ENCODE measurements around the gene OR52M1.

DNA sequence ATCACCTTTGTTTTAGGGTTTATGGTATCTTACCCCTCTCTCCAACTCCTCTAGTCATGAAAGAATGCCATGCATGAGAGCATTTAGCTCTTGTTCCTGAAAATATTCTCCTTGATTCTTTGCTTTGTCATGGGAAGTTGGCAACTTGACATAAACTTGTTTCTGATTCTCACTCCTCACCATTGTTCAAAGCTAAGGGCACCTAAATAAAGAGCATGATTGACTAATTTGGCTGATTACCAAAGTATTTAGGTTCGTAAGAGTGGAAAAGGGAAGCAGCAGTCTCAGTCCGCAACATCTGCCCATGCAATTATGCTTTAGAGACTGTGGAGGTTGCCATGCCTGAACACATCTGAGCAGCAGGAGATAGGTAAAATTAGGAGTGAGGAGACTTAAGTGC lies 36.1 kb upstream of the OR52M1 start:
- TF ChIP-seq TCF7L2 (IDR thresholded peaks at IDR 0.05; ENCODE audit: borderline replicate concordance, extremely low read depth, insufficient read depth, insufficient read length) (no peak), EZH2 (IDR thresholded peaks at IDR 0.05) (no peak), CTCF (IDR thresholded peaks at IDR 0.05 in 2 of 3, conservative IDR thresholded peaks at IDR 0.05 in 1 of 3; ENCODE audit: borderline replicate concordance in 1 of 3, insufficient read depth in 1 of 3, low read depth in 2 of 3, low read length in 2 of 3) (no peak), ZNF274 (IDR thresholded peaks at IDR 0.05; ENCODE audit: low read depth, low read length) (no peak), CEBPB (IDR thresholded peaks at IDR 0.05; ENCODE audit: low read depth) (no peak), RAD21 (IDR thresholded peaks at IDR 0.05; ENCODE audit: low read depth) (no peak), EZH2phosphoT487 (IDR thresholded peaks at IDR 0.05; ENCODE audit: borderline replicate concordance) (no peak), POLR2A (IDR thresholded peaks at IDR 0.05; ENCODE audit: borderline replicate concordance, extremely low read depth, insufficient read depth, insufficient read length) (no peak), EGR1 (IDR thresholded peaks at IDR 0.05; ENCODE audit: low read depth) (no peak), FOSL1 (IDR thresholded peaks at IDR 0.05; ENCODE audit: low read depth) (no peak), SRF (IDR thresholded peaks at IDR 0.05; ENCODE audit: low read depth) (no peak), YY1 (IDR thresholded peaks at IDR 0.05; ENCODE audit: extremely low read depth, insufficient replicate concordance, low read depth, low read length) (no peak)
